DND-41 (cell line): ENCODE data around the gene CDCA3.

Experiments
- EZH2 ChIP-seq: IDR thresholded peaks from 3 replicates; pipeline ENCODE4 v1.6.1; 2012; ENCODE audit warnings: borderline replicate concordance, low read depth, mild to moderate bottlenecking, moderate library complexity, low read length, inconsistent platforms; ENCODE audit not compliant: severe bottlenecking
- TF ChIP-seq, protein P1 (sequence below): IDR thresholded peaks from 2 replicates; pipeline ENCODE4 v1.5.1; 2012; ENCODE audit warnings: borderline replicate concordance, low read length, moderate library complexity, mild to moderate bottlenecking; ENCODE audit not compliant: poor library complexity, severe bottlenecking; ENCODE audit errors: extremely low read depth

DNA sequence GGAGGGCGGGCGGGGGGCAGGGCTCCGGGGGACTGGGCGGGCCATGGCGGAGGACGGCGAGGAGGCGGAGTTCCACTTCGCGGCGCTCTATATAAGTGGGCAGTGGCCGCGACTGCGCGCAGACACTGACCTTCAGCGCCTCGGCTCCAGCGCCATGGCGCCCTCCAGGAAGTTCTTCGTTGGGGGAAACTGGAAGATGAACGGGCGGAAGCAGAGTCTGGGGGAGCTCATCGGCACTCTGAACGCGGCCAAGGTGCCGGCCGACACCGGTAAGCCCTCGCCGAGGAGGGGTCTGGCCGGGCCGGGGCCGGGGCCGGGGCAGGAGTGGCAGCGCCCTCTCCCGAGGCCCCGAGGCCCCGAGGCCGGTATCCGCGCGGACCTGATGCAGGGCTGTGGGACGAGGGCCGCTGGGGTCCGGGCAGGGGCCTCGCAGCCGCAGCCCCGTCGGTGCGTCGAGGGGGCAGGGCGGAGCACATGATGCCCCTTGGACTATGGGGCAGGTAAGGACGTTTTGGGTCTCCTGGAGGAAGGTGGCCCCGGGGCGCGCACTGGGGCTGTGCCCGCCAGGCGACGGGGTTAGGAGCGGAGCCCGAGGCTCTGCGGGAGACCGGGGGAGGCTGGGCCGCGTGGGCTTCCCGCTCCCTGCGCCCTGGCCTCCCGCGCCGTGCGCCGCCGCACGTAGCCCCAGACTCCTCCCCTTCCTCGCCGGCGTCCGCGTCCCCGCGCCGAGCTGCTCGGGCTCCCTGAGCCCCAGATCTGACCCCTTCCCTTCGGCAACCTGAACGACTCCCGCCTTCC, 16.5 kb upstream of the CDCA3 start, which contains the start of gene TPI1:
- TF ChIP-seq, protein P1, sequence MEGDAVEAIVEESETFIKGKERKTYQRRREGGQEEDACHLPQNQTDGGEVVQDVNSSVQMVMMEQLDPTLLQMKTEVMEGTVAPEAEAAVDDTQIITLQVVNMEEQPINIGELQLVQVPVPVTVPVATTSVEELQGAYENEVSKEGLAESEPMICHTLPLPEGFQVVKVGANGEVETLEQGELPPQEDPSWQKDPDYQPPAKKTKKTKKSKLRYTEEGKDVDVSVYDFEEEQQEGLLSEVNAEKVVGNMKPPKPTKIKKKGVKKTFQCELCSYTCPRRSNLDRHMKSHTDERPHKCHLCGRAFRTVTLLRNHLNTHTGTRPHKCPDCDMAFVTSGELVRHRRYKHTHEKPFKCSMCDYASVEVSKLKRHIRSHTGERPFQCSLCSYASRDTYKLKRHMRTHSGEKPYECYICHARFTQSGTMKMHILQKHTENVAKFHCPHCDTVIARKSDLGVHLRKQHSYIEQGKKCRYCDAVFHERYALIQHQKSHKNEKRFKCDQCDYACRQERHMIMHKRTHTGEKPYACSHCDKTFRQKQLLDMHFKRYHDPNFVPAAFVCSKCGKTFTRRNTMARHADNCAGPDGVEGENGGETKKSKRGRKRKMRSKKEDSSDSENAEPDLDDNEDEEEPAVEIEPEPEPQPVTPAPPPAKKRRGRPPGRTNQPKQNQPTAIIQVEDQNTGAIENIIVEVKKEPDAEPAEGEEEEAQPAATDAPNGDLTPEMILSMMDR, result no peak
- no peak for TF ChIP-seq EZH2
